GM19099 (cell line): ENCODE measurements around the gene LCLAT1.

Source experiments
- POLR2A ChIP-seq: IDR thresholded peaks from 3 replicates; pipeline ENCODE4 v1.6.1; 2011; ENCODE audit warnings: low read depth; ENCODE audit not compliant: insufficient read length; ENCODE audit errors: extremely low read depth

LCLAT1 gene

GRCh38 chr2:30681022-30681421, 234.0 kb downstream of the LCLAT1 start:
- TF ChIP-seq POLR2A = no peak

- no peak for TF ChIP-seq POLR2A
Observed at GRCh38 chr2:30683236-30683956, 236.3 kb downstream of the LCLAT1 start.

GRCh38 chr2:30684026-30684425, 237.0 kb downstream of the LCLAT1 start:
- TF ChIP-seq POLR2A = no peak

GRCh38 chr2:30684516-30684915, 237.5 kb downstream of the LCLAT1 start:
- no peak for TF ChIP-seq POLR2A

- no peak for TF ChIP-seq POLR2A
Observed at GRCh38 chr2:30684996-30685395, 237.9 kb downstream of the LCLAT1 start.

GRCh38 chr2:30686000-30686399, 239.0 kb downstream of the LCLAT1 start:
- no peak for TF ChIP-seq POLR2A

- TF ChIP-seq POLR2A = no peak
Observed at GRCh38 chr2:30686669-30687068, 239.6 kb downstream of the LCLAT1 start.

GRCh38 chr2:30688956-30689401, 241.9 kb downstream of the LCLAT1 start:
- no peak for TF ChIP-seq POLR2A

GRCh38 chr2:30689496-30690125, 242.6 kb downstream of the LCLAT1 start:
- no peak for TF ChIP-seq POLR2A

- TF ChIP-seq POLR2A = no peak
Observed at GRCh38 chr2:30690126-30690561, 243.1 kb downstream of the LCLAT1 start.

GRCh38 chr2:30691091-30691947, 244.3 kb downstream of the LCLAT1 start:
- TF ChIP-seq POLR2A = no peak

- TF ChIP-seq POLR2A = no peak
Observed at GRCh38 chr2:30691948-30692828, 245.1 kb downstream of the LCLAT1 start.

GRCh38 chr2:30692829-30693275, 245.8 kb downstream of the LCLAT1 start:
- TF ChIP-seq POLR2A = no peak
